ENCODE data around the gene PRR5L.

- TF ChIP-seq CTCF (IDR thresholded peaks at IDR 0.05; ENCODE audit: low read depth, low read length) (no peak), EZH2phosphoT487 (IDR thresholded peaks at IDR 0.05; ENCODE audit: low read depth) (no peak)
Observed at GRCh38 chr11:36404831-36405230, 108.7 kb downstream of the PRR5L start.
